ENCODE results near the gene SLC25A45. TPM values are rescaled to one million over a fixed set of nuclear protein-coding genes. Genes with fewer than 3 reads are reported as not detected.

The SLC25A45 gene
- total and polyA plus RNA-seq, 2 of the 4 experiments (the other 2 are of a cell fraction): 0.72 to 1.2 TPM

DNA sequence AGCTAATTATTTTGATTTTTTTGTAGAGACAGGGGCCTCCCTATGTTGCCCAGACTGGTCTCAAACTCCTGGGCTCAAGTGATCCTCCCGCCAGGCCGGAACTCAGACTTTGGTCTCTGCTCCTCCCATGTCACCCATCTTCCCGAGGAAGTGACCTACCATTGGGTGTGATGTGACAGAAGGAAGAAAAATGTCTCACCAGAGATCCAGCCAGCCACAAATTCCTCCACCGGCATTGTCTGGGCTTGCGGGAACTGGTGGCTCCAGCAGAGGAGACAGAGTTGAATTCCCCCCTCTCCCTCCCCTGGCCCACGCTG is 772 bp downstream of the SLC25A45 start:
- H2AK9ac ChIP-seq (replicated peaks; ENCODE audit: low read depth, low read length, poor library complexity): peak overlapping the region; percentile 96
- peak overlapping the region; percentile 97 for H3K14ac ChIP-seq (replicated peaks; ENCODE audit: low read depth, low read length)
- ChIA-PET POLR2A (ENCODE audit: unreplicated experiment) (interaction anchor here (1.5 to 4.7 kb wide), 2 partner anchors 41 to 118 kb away, joined by 4 to 32 read pairs; partner anchors contain the start of genes MALAT1 and NEAT1), CTCF (interaction anchor here (0.6 to 1.1 kb wide), 2 partner anchors 10 to 90 kb away, joined by 3 read pairs; no protein-coding TSS in a partner anchor)
- H3K4me3 ChIP-seq (ENCODE audit: insufficient read depth, low read depth, low read length): peak overlapping the region; percentile 1
- H3K56ac ChIP-seq (ENCODE audit: extremely low read depth, insufficient read depth, low read length): peak overlapping the region; percentile 81
- peak overlapping the region; percentile 76 for H4K5ac ChIP-seq (ENCODE audit: low read depth, low read length)
- H4K8ac ChIP-seq (ENCODE audit: low read depth in 2 of 2, low read length in 2 of 2): peak overlapping the region; percentile 66 to 88
- peak overlapping the region; percentile 88 for H3K23ac ChIP-seq (ENCODE audit: low read depth, low read length)
- ATAC-seq (ENCODE audit: low read depth) (peak; percentile 2), DNase-seq (no peak)
- TF ChIP-seq RCOR1 (IDR thresholded peaks at IDR 0.05; ENCODE audit: insufficient replicate concordance, low read length): no peak
- TF ChIP-seq CEBPB (IDR thresholded peaks at IDR 0.05; ENCODE audit: low read depth, low read length): no peak
- TF ChIP-seq RAD21 (IDR thresholded peaks at IDR 0.05; ENCODE audit: low read length): no peak
- TF ChIP-seq POLR2A (IDR thresholded peaks at IDR 0.05; ENCODE audit: low read depth, low read length): no peak
- TF ChIP-seq SMC3 (IDR thresholded peaks at IDR 0.05; ENCODE audit: low read depth, low read length): no peak
- TF ChIP-seq, protein P1, sequence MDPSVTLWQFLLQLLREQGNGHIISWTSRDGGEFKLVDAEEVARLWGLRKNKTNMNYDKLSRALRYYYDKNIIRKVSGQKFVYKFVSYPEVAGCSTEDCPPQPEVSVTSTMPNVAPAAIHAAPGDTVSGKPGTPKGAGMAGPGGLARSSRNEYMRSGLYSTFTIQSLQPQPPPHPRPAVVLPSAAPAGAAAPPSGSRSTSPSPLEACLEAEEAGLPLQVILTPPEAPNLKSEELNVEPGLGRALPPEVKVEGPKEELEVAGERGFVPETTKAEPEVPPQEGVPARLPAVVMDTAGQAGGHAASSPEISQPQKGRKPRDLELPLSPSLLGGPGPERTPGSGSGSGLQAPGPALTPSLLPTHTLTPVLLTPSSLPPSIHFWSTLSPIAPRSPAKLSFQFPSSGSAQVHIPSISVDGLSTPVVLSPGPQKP (IDR thresholded peaks at IDR 0.05; ENCODE audit: borderline replicate concordance, low read depth, low read length): no peak
- no peak for TF ChIP-seq BHLHE40 (IDR thresholded peaks at IDR 0.05; ENCODE audit: low read depth, low read length)
- no peak for TF ChIP-seq MXI1 (IDR thresholded peaks at IDR 0.05; ENCODE audit: borderline replicate concordance, low read depth, low read length)
- no peak for TF ChIP-seq CHD1 (IDR thresholded peaks at IDR 0.05; ENCODE audit: low read depth, low read length)
- TF ChIP-seq, protein P2, sequence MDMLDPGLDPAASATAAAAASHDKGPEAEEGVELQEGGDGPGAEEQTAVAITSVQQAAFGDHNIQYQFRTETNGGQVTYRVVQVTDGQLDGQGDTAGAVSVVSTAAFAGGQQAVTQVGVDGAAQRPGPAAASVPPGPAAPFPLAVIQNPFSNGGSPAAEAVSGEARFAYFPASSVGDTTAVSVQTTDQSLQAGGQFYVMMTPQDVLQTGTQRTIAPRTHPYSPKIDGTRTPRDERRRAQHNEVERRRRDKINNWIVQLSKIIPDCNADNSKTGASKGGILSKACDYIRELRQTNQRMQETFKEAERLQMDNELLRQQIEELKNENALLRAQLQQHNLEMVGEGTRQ (IDR thresholded peaks at IDR 0.05; ENCODE audit: low read depth, low read length): no peak
- no peak for TF ChIP-seq MAFK (IDR thresholded peaks at IDR 0.05; ENCODE audit: low read depth, low read length)
- no peak for TF ChIP-seq FOS (IDR thresholded peaks at IDR 0.05; ENCODE audit: low read depth, low read length)
- no peak for TF ChIP-seq RFX5 (IDR thresholded peaks at IDR 0.05; ENCODE audit: low read depth, low read length)
- TF ChIP-seq NFE2L2 (IDR thresholded peaks at IDR 0.05; ENCODE audit: low read depth, low read length): no peak
- peak overlapping the region; percentile 45 for H3K18ac ChIP-seq (ENCODE audit: low read depth, low read length)
- BruUV-seq (replicated peaks): no TSS peak
- intact Hi-C loops (cut with micrococcal nuclease) (loop anchor here (1.0 to 5.0 kb wide), 3 partner anchors 40 to 191 kb away; partner anchors contain the start of genes FAM89B and ZNRD2), in situ Hi-C loops (cut with MboI; ENCODE audit: low sequenced_read_pairs) (no loop called here), dilution Hi-C loops (cut with HindIII; ENCODE audit: low sequenced_read_pairs, unreplicated experiment) (no loop called here)
- no peaks in the 10 kb centered on the region for H3K9me3 ChIP-seq (ENCODE audit: control insufficient read depth, insufficient read depth, low read length)
- peak overlapping the region; percentile 93 for H2BK20ac ChIP-seq (ENCODE audit: low read depth, low read length)
- H3K27me3 ChIP-seq (ENCODE audit: control insufficient read depth, insufficient read depth, low read length): no peaks in the 10 kb centered on the region
- peak overlapping the region; percentile 99 for H2BK120ac ChIP-seq (ENCODE audit: low read depth, low read length)
- H3K27ac ChIP-seq (ENCODE audit: insufficient read depth, low read length): peak overlapping the region; percentile 89
- H2AK5ac ChIP-seq (ENCODE audit: low read depth, low read length): peak overlapping the region; percentile 66
- peaks cover 6% of the 10 kb centered on the region for H4K20me1 ChIP-seq (ENCODE audit: insufficient read depth, low read length)
- peak overlapping the region; percentile 57 for H3K9ac ChIP-seq (ENCODE audit: low read depth, low read length)
- peak overlapping the region; percentile 95 for H2BK5ac ChIP-seq (ENCODE audit: low read depth, low read length, poor library complexity, severe bottlenecking)
- H4K91ac ChIP-seq (ENCODE audit: insufficient read depth, low read depth, low read length): peak overlapping the region; percentile 95
- peak overlapping the region; percentile 96 for H2AFZ ChIP-seq (replicated peaks; ENCODE audit: low read length, poor library complexity)
- H3K4me2 ChIP-seq (ENCODE audit: low read depth, low read length): peak overlapping the region; percentile 51
- H3K4me1 ChIP-seq (ENCODE audit: control insufficient read depth, insufficient read depth, low read length): peaks cover 27% of the 10 kb centered on the region
- H3K79me1 ChIP-seq (ENCODE audit: low read depth in 1 of 2, low read length in 2 of 2): peaks cover 14 to 54% of the 10 kb centered on the region in 2 experiments
- H2BK15ac ChIP-seq (ENCODE audit: low read depth, low read length): peak overlapping the region; percentile 87
- H3K4ac ChIP-seq (ENCODE audit: low read depth, low read length): peak overlapping the region; percentile 99
- H3K9me1 ChIP-seq (ENCODE audit: insufficient read depth, low read length): peaks cover 24% of the 10 kb centered on the region
- WGBS, 2 experiments (ENCODE audit: extremely low coverage in 2 of 2, insufficient read length in 1 of 2): no CpG with 5 or more reads among the region's 6 CpGs
- no peaks in the 10 kb centered on the region for H3K36me3 ChIP-seq (ENCODE audit: control insufficient read depth, insufficient read depth, low read length)
